Neural cell (in vitro differentiated cells): ENCODE results near the gene WNT7B. TPM values are rescaled to one million over a fixed set of nuclear protein-coding genes. Genes with fewer than 3 reads are reported as not detected.

Experiments
- H2AFZ ChIP-seq: fragments of 200-600, 300-800 bp; sonication (generic), shearing (Covaris generic); 2 replicates; pipeline ENCODE4 v1.6.0; 2014; ENCODE audit warnings: low read depth, mild to moderate bottlenecking, antibody characterized with exemption, low read length, moderate library complexity
- H3F3A ChIP-seq: fragments of 200-600 bp; shearing (Covaris generic); 2 replicates; pipeline ENCODE4 v1.6.1; 2016; ENCODE audit warnings: mild to moderate bottlenecking, moderate library complexity, mixed read lengths, antibody characterized with exemption, low read length; ENCODE audit not compliant: insufficient read depth, poor library complexity, severe bottlenecking
- H3K27ac ChIP-seq: fragments of 200-600, 300-800 bp; sonication (generic), shearing (Covaris generic); 2 replicates; pipeline ENCODE4 v1.5.1; 2014; ENCODE audit warnings: mild to moderate bottlenecking, low read length, moderate library complexity
- H3K27me3 ChIP-seq: fragments of 300-800, 200-600 bp; sonication (generic), shearing (Covaris generic); 2 replicates; pipeline ENCODE4 v1.6.0; 2014; ENCODE audit warnings: mild to moderate bottlenecking, low read depth, low read length, moderate library complexity; ENCODE audit not compliant: insufficient read depth
- H3K36me3 ChIP-seq: fragments of 300-800, 200-600 bp; sonication (generic), shearing (Covaris generic); 2 replicates; pipeline ENCODE4 v1.5.1; 2014; ENCODE audit warnings: mild to moderate bottlenecking, antibody characterized with exemption, low read length, moderate library complexity; ENCODE audit not compliant: insufficient read depth
- H3K4me2 ChIP-seq: fragments of 300-800, 200-600 bp; sonication (generic), shearing (Covaris generic); 2 replicates; pipeline ENCODE4 v1.6.0; 2014; ENCODE audit warnings: mild to moderate bottlenecking, low read length
- H3K4me3 ChIP-seq: fragments of 300-800, 200-600 bp; sonication (generic), shearing (Covaris generic); 2 replicates; pipeline ENCODE4 v1.5.1; 2014; ENCODE audit warnings: mild to moderate bottlenecking, low read length, moderate library complexity
- H3K79me2 ChIP-seq: fragments of 200-600 bp; shearing (Covaris generic); replicated peaks from 2 replicates; pipeline ENCODE4 v1.6.0; 2014; ENCODE audit warnings: mild to moderate bottlenecking, low read length, moderate library complexity; ENCODE audit not compliant: insufficient read depth
- H3K9ac ChIP-seq: fragments of 300-800, 200-600 bp; sonication (generic), shearing (Covaris generic); 2 replicates; pipeline ENCODE4 v1.6.1; 2016; ENCODE audit warnings: mild to moderate bottlenecking, low read length, mixed read lengths
- H3K9me2 ChIP-seq: fragments of 200-600 bp; shearing (Covaris generic); 2 replicates; pipeline ENCODE4 v1.6.1; 2016; ENCODE audit warnings: mild to moderate bottlenecking, low read length, mixed read lengths; ENCODE audit not compliant: insufficient read depth
- H3K9me3 ChIP-seq: fragments of 200-600, 300-800 bp; sonication (generic), shearing (Covaris generic); 2 replicates; pipeline ENCODE4 v1.6.1; 2016; ENCODE audit warnings: mild to moderate bottlenecking, mixed run types, low read length, moderate library complexity, mixed read lengths
- H4K20me1 ChIP-seq: fragments of 200-600 bp; shearing (Covaris generic); 2 replicates; pipeline ENCODE4 v1.6.1; 2016; ENCODE audit warnings: mild to moderate bottlenecking, mixed run types; ENCODE audit not compliant: insufficient read depth
- CTCF ChIP-seq: fragments of 450-650 bp; IDR thresholded peaks from 2 replicates; pipeline ENCODE4 v1.5.1; 2014; ENCODE audit warnings: antibody characterized with exemption, mild to moderate bottlenecking, moderate library complexity; ENCODE audit not compliant: poor library complexity, severe bottlenecking
- EP300 ChIP-seq: fragments of 450-650 bp; conservative IDR thresholded peaks from 2 replicates; pipeline ENCODE4 v1.6.1; 2014; ENCODE audit warnings: antibody characterized with exemption, mild to moderate bottlenecking, moderate library complexity; ENCODE audit not compliant: poor library complexity, severe bottlenecking
- EZH2 ChIP-seq: fragments of 200-600, 300-800 bp; shearing (Covaris generic), sonication (generic); IDR thresholded peaks from 2 replicates; pipeline ENCODE4 v1.6.1; 2014; ENCODE audit warnings: antibody characterized with exemption, low read length, borderline replicate concordance, mild to moderate bottlenecking; ENCODE audit not compliant: insufficient read depth, poor library complexity, severe bottlenecking
- MXI1 ChIP-seq: fragments of 450-650 bp; conservative IDR thresholded peaks from 2 replicates; pipeline ENCODE4 v1.6.1; 2014; ENCODE audit warnings: antibody characterized with exemption, mild to moderate bottlenecking; ENCODE audit not compliant: poor library complexity, severe bottlenecking
- POLR2AphosphoS5 ChIP-seq: IDR thresholded peaks from 2 replicates; pipeline ENCODE4 v1.6.1; 2012
- RAD21 ChIP-seq: fragments of 450-650 bp; conservative IDR thresholded peaks from 2 replicates; pipeline ENCODE4 v1.6.1; 2014; ENCODE audit warnings: antibody characterized with exemption, mild to moderate bottlenecking, moderate library complexity
- REST ChIP-seq: IDR thresholded peaks from 2 replicates; pipeline ENCODE4 v1.6.1; 2012; ENCODE audit warnings: borderline replicate concordance
- SMC3 ChIP-seq: fragments of 450-650 bp; conservative IDR thresholded peaks from 2 replicates; pipeline ENCODE4 v1.6.1; 2014; ENCODE audit warnings: antibody characterized with exemption, mild to moderate bottlenecking, moderate library complexity; ENCODE audit not compliant: poor library complexity
- TAF1 ChIP-seq: IDR thresholded peaks from 2 replicates; pipeline ENCODE4 v1.6.1; 2012; ENCODE audit warnings: low read depth
- polyA plus RNA-seq: library from polyadenylated mRNA; depleted of rRNA; stranded (reverse); fragments of >200 nt; gene quantifications from 2 replicates; pipeline ENCODE4 v1.2.3, GENCODE V29; 2014

Gene WNT7B
- polyA plus RNA-seq, 1 donor from 2014 or later = 0.16 TPM

DNA sequence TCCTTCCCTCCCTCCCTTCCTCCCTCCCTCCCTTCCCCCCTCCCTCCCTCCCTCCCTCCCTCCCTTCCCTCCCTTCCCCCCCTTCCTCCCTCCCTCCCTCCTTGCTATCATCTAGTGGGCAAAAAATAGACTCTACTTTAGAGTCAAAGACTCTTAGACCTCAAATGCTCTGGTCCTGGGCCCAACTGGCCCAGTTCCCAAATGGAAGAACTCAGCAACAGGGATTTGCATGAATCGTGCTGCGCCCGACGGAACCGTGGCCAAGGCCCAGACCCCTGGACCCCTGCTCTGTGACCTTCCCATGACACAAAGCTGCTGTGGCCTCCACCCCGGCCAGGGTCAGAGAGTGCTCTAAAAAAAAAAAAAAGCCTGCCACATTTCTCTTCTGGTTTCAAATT, 97.4 kb downstream of the WNT7B start:
- H3K27me3 ChIP-seq = no peaks in the 10 kb centered on the region
- no peak overlapping the region for H3K4me3 ChIP-seq
- H4K20me1 ChIP-seq = no peaks in the 10 kb centered on the region
- no peaks in the 10 kb centered on the region for H3K9me3 ChIP-seq
- no peak overlapping the region for H3K9ac ChIP-seq
- H3K9me2 ChIP-seq = no peaks in the 10 kb centered on the region
- no peak overlapping the region for H2AFZ ChIP-seq
- TF ChIP-seq POLR2AphosphoS5 (no peak), EP300 (no peak), TAF1 (no peak), EZH2 (no peak), REST (no peak), MXI1 (no peak), CTCF (no peak), SMC3 (no peak), RAD21 (no peak)
- H3K79me2 ChIP-seq = no peaks in the 10 kb centered on the region
- no peaks in the 10 kb centered on the region for H3F3A ChIP-seq
- no peaks in the 10 kb centered on the region for H3K36me3 ChIP-seq
- H3K27ac ChIP-seq = no peak overlapping the region
- no peak overlapping the region for H3K4me2 ChIP-seq

DNA sequence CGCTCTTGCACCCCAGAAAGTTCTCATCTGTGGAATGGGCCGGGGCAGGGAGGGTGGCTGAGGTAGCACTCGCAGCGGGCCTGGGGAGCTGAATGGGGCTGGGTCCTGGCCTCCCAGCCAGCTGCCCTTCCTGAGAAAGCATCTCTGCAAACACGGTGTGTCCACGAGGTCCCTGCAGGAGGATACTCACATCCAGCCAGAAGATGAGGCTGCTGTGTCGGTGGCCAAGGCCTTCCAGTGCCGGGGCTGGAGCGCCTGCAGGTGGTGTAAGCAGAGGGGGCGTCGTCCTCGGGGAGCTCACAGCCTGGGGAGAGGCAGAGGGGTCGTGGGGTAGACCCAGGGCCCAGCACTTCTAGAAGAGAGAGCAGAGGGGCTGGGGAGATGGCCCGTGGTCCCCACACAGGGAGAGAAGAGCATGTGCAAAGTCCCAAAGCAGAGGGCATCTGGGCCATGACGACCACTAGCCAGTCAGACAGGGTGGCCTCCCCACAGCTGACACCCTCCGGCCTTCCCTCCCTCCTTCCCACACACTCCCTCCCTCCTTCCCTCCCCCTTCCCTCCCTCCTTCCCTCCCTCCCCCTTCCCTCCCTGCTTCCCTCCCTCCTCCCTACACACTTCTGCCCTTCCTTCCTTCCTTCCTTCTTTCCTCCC, 97.9 kb downstream of the WNT7B start:
- Histone ChIP-seq H3K27me3 (no peaks in the 10 kb centered on the region), H3K4me3 (peak overlapping the region; percentile 11), H3K9me2 (no peaks in the 10 kb centered on the region), H3F3A (no peaks in the 10 kb centered on the region), H3K36me3 (no peaks in the 10 kb centered on the region), H3K9me3 (no peaks in the 10 kb centered on the region), H3K9ac (no peak overlapping the region), H3K4me2 (no peak overlapping the region), H2AFZ (no peak overlapping the region), H3K27ac (no peak overlapping the region), H3K79me2 (no peaks in the 10 kb centered on the region), H4K20me1 (no peaks in the 10 kb centered on the region)
- TF ChIP-seq POLR2AphosphoS5 = no peak
- no peak for TF ChIP-seq SMC3
- no peak for TF ChIP-seq MXI1
- no peak for TF ChIP-seq EP300
- no peak for TF ChIP-seq CTCF
- TF ChIP-seq EZH2 = no peak
